Subcutaneous abdominal adipose tissue (tissue), 5 donors: ENCODE measurements around the gene CDH5.
A peak's percentile ranks its signal among the peaks of the same experiment; 100 is the strongest.

Experiments
- H3K27ac ChIP-seq: one replicate; pipeline ENCODE4 v1.7.0; 2013; ENCODE audit warnings: low read depth, mild to moderate bottlenecking, inconsistent platforms, low read length, moderate library complexity
- H3K27me3 ChIP-seq, 5 donors: one replicate each; pipeline ENCODE4 v1.7.0; 2013; ENCODE audit warnings: low read length in 5 of 5, inconsistent platforms in 1 of 5; ENCODE audit not compliant: control insufficient read depth in 5 of 5, insufficient read depth in 4 of 5
- H3K36me3 ChIP-seq, 5 donors: one replicate each; pipeline ENCODE4 v1.7.0; 2013; ENCODE audit warnings: low read length in 5 of 5; ENCODE audit not compliant: control insufficient read depth in 5 of 5, insufficient read depth in 5 of 5
- H3K4me1 ChIP-seq, 5 donors: one replicate each; pipeline ENCODE4 v1.7.0; 2013; ENCODE audit warnings: low read length in 5 of 5, mild to moderate bottlenecking in 3 of 5, moderate library complexity in 1 of 5; ENCODE audit not compliant: control insufficient read depth in 5 of 5, insufficient read depth in 5 of 5
- H3K4me3 ChIP-seq, 5 donors: one replicate each; pipeline ENCODE4 v1.7.0; 2013; ENCODE audit warnings: low read length in 5 of 5, low read depth in 1 of 5
- H3K9ac ChIP-seq, 5 donors: one replicate each; pipeline ENCODE4 v1.7.0; 2013; ENCODE audit warnings: low read length in 5 of 5, mild to moderate bottlenecking in 4 of 5, moderate library complexity in 3 of 5
- H3K9me3 ChIP-seq, 5 donors: one replicate each; pipeline ENCODE4 v1.7.0; 2013; ENCODE audit warnings: low read length in 5 of 5; ENCODE audit not compliant: control insufficient read depth in 5 of 5
- donor health status: healthy.
- donor health status: healthy.
- donor health status: healthy.
- donor health status: healthy.
- donor health status: healthy.

The CDH5 gene

GRCh38 chr16:66425651-66426050 lies 59.2 kb downstream of the CDH5 start:
- no peaks in the 10 kb centered on the region for H3K9me3 ChIP-seq
- H3K36me3 ChIP-seq, result no peaks in the 10 kb centered on the region
- H3K4me1 ChIP-seq, result peaks cover 0 to 27% (median 18%) of the 10 kb centered on the region in 5 donors
- no peak overlapping the region for H3K4me3 ChIP-seq
- peaks cover 8 to 33% (median 27%) of the 10 kb centered on the region in 5 donors for H3K27me3 ChIP-seq
- H3K27ac ChIP-seq, result no peak overlapping the region
- H3K9ac ChIP-seq, result no peak overlapping the region

- Histone ChIP-seq H3K4me1 (peaks cover 0 to 27% (median 18%) of the 10 kb centered on the region in 5 donors), H3K36me3 (no peaks in the 10 kb centered on the region), H3K4me3 (peak overlapping the region; percentile 51 to 58 (median 54)), H3K9me3 (no peaks in the 10 kb centered on the region), H3K9ac (peak overlapping the region in 3 of 5 donors; percentile 42 to 50 (median 48)), H3K27me3 (peaks cover 8 to 33% (median 27%) of the 10 kb centered on the region in 5 donors), H3K27ac (no peak overlapping the region)
Measured at GRCh38 chr16:66426112-66427035, 59.9 kb downstream of the CDH5 start.

GRCh38 chr16:66427036-66427860 lies 60.8 kb downstream of the CDH5 start, which contains the start of gene BEAN1:
Gene BEAN1 (plus strand): TSS chr16:66427295. CDS start chr16:66437677, 10,382 bp downstream.
- H3K9ac ChIP-seq, result peak within 1 kb of the TSS in 3 of 5 donors; percentile 42 to 50 (median 48)
- H3K27me3 ChIP-seq, result peaks cover 8 to 35% (median 27%) of the 10 kb centered on the region in 5 donors
- no peaks in the 10 kb centered on the region for H3K36me3 ChIP-seq
- peaks cover 0 to 23% (median 18%) of the 10 kb centered on the region in 5 donors for H3K4me1 ChIP-seq
- H3K27ac ChIP-seq, result no peak within 1 kb of the TSS
- no peaks in the 10 kb centered on the region for H3K9me3 ChIP-seq
- peak within 1 kb of the TSS; percentile 51 to 64 (median 54) for H3K4me3 ChIP-seq

GRCh38 chr16:66427871-66428681 lies 61.6 kb downstream of the CDH5 start:
- Histone ChIP-seq H3K9ac (no peak overlapping the region), H3K27ac (no peak overlapping the region), H3K9me3 (no peaks in the 10 kb centered on the region), H3K4me1 (peaks cover 0 to 21% (median 18%) of the 10 kb centered on the region in 5 donors), H3K36me3 (no peaks in the 10 kb centered on the region), H3K27me3 (peaks cover 8 to 38% (median 27%) of the 10 kb centered on the region in 5 donors), H3K4me3 (peak overlapping the region; percentile 42 to 64 (median 52))

- H3K9me3 ChIP-seq, result no peaks in the 10 kb centered on the region
- no peak overlapping the region for H3K4me3 ChIP-seq
Measured at GRCh38 chr16:66428682-66429251, 62.3 kb downstream of the CDH5 start.

GRCh38 chr16:66429290-66429962 lies 62.9 kb downstream of the CDH5 start:
- no peak overlapping the region for H3K27ac ChIP-seq
- peaks cover 0 to 21% (median 18%) of the 10 kb centered on the region in 5 donors for H3K4me1 ChIP-seq
- no peaks in the 10 kb centered on the region for H3K9me3 ChIP-seq
- H3K9ac ChIP-seq, result no peak overlapping the region
- no peaks in the 10 kb centered on the region for H3K36me3 ChIP-seq
- peaks cover 8 to 38% (median 27%) of the 10 kb centered on the region in 5 donors for H3K27me3 ChIP-seq
- H3K4me3 ChIP-seq, result no peak overlapping the region

More at GRCh38 chr16:66428682-66429251, 62.3 kb downstream of the CDH5 start:
- Histone ChIP-seq H3K9ac (no peak overlapping the region), H3K36me3 (no peaks in the 10 kb centered on the region), H3K27ac (no peak overlapping the region), H3K27me3 (peaks cover 8 to 38% (median 27%) of the 10 kb centered on the region in 5 donors), H3K4me1 (peaks cover 0 to 21% (median 18%) of the 10 kb centered on the region in 5 donors)

GRCh38 chr16:66430214-66430613 lies 63.7 kb downstream of the CDH5 start:
- Histone ChIP-seq H3K4me1 (peaks cover 0 to 21% (median 18%) of the 10 kb centered on the region in 5 donors), H3K36me3 (no peaks in the 10 kb centered on the region), H3K9ac (no peak overlapping the region), H3K4me3 (no peak overlapping the region), H3K9me3 (no peaks in the 10 kb centered on the region), H3K27me3 (peaks cover 8 to 35% (median 27%) of the 10 kb centered on the region in 5 donors), H3K27ac (no peak overlapping the region)

- Histone ChIP-seq H3K4me3 (no peak overlapping the region), H3K4me1 (peaks cover 0 to 14% (median 12%) of the 10 kb centered on the region in 5 donors), H3K9me3 (no peaks in the 10 kb centered on the region), H3K27ac (no peak overlapping the region), H3K9ac (no peak overlapping the region), H3K36me3 (no peaks in the 10 kb centered on the region), H3K27me3 (peaks cover 8 to 25% (median 15%) of the 10 kb centered on the region in 5 donors)
Measured at GRCh38 chr16:66431760-66432159, 65.3 kb downstream of the CDH5 start.
